ENCODE measurements around the gene CRABP2. TPM values are rescaled to one million over a fixed set of nuclear protein-coding genes. Genes with fewer than 3 reads are reported as not detected.
A peak's percentile ranks its signal among the peaks of the same experiment; 100 is the strongest.

Gene CRABP2
- total RNA-seq, 1 experiment from 2014 or later, result 209 TPM

GRCh38 chr1:156751451-156751756 lies 46.0 kb upstream of the CRABP2 start, which contains the start of gene HDGF:
HDGF (minus strand) TSS chr1:156751675; CDS start chr1:156751429, 246 bp downstream.
- Histone ChIP-seq H3K4me1 (ENCODE audit: control insufficient read depth in 1 of 2, insufficient read depth in 2 of 2, low read length in 2 of 2) (peaks cover 22 to 49% of the 10 kb centered on the region in 2 experiments), H3K9me2 (ENCODE audit: insufficient read depth) (no peaks in the 10 kb centered on the region), H4K20me1 (ENCODE audit: insufficient read depth) (no peaks in the 10 kb centered on the region), H3K4me3 (replicated peaks in 1 of 2; ENCODE audit: low read depth in 1 of 2, low read length in 2 of 2) (peak within 1 kb of the TSS; percentile 67 to 97), H3K27ac (ENCODE audit: low read depth, low read length) (peak within 1 kb of the TSS; percentile 99), H3K4me2 (ENCODE audit: low read length) (peak within 1 kb of the TSS; percentile 97), H3K27me3 (ENCODE audit: insufficient read depth, low read length) (no peaks in the 10 kb centered on the region), H3K9me3 (ENCODE audit: control insufficient read depth in 1 of 2, insufficient read depth in 1 of 2, low read depth in 1 of 2, low read length in 2 of 2) (no peaks in the 10 kb centered on the region), H3K79me2 (ENCODE audit: insufficient read depth, low read length) (peaks cover 70% of the 10 kb centered on the region), H3K36me3 (ENCODE audit: control insufficient read depth in 1 of 2, insufficient read depth in 2 of 2, low read length in 2 of 2) (no peaks in the 10 kb centered on the region; a peak in 1 of 4 replicates), H3K9ac (ENCODE audit: low read length) (peak within 1 kb of the TSS; percentile 94), H2AFZ (ENCODE audit: low read depth, low read length, poor library complexity, severe bottlenecking) (no peak within 1 kb of the TSS)
- DNase-seq (ENCODE audit: low read depth, low spot score) (no peak), ATAC-seq (no peak)
- intact Hi-C loops (cut with micrococcal nuclease), result no loop called here
- RAD21 ChIA-PET (ENCODE audit: low non-redundant PET in 1 of 2, low total read pairs in 2 of 2, uncharacterized antibody in 2 of 2, unreplicated experiment in 2 of 2), result interaction anchor here (0.5 to 1.3 kb wide), 4 partner anchors 23 to 811 kb away, joined by 3 to 6 read pairs (median 4); partner anchors contain the start of genes ISG20L2 (in 1 of the 2) and METTL25B (in 1 of the 2)
- CTCF ChIA-PET, result interaction anchor here (1.2 to 1.3 kb wide), 3 partner anchors 10 to 63 kb away, joined by 3 read pairs; partner anchors contain the start of gene MRPL24
- POLR2A ChIA-PET, result interaction anchor here (0.8 to 1.9 kb wide), 4 partner anchors 10 to 23 kb away, joined by 4 to 11 read pairs (median 8); partner anchors contain the start of genes ISG20L2, METTL25B, MRPL24 and PRCC
- TF ChIP-seq POLR2A (IDR thresholded peaks at IDR 0.05; ENCODE audit: borderline replicate concordance, extremely low read depth, insufficient read depth, insufficient read length) (peak; percentile 47), CBX3 (IDR thresholded peaks at IDR 0.05; ENCODE audit: low read depth) (no peak), ZFX (IDR thresholded peaks at IDR 0.05) (peak; percentile 73), POLR2AphosphoS5 (IDR thresholded peaks at IDR 0.05; ENCODE audit: low read depth, low read length) (peak; percentile 33; the same call in 1 of the 2 replicates)
- BruUV-seq (replicated peaks), result no TSS peak

- no peaks in the 10 kb centered on the region; a peak in 1 of 4 replicates for H3K36me3 ChIP-seq (ENCODE audit: control insufficient read depth in 1 of 2, insufficient read depth in 2 of 2, low read length in 2 of 2)
- peak overlapping the region; percentile 94 for H3K9ac ChIP-seq (ENCODE audit: low read length)
- H3K79me2 ChIP-seq (ENCODE audit: insufficient read depth, low read length), result peaks cover 76% of the 10 kb centered on the region
- ATAC-seq (no peak), DNase-seq (ENCODE audit: low read depth, low spot score) (no peak)
- H3K9me3 ChIP-seq (ENCODE audit: control insufficient read depth in 1 of 2, insufficient read depth in 1 of 2, low read depth in 1 of 2, low read length in 2 of 2), result no peaks in the 10 kb centered on the region
- intact Hi-C loops (cut with micrococcal nuclease), result no loop called here
- ChIA-PET RAD21 (ENCODE audit: low non-redundant PET in 1 of 2, low total read pairs in 2 of 2, uncharacterized antibody in 2 of 2, unreplicated experiment in 2 of 2) (interaction anchor here (0.5 to 1.3 kb wide), 2 partner anchors 23 to 774 kb away, joined by 3 read pairs; partner anchors contain the start of genes ISG20L2 (in 1 of the 2) and METTL25B (in 1 of the 2)), CTCF (interaction anchor here (1.1 to 1.3 kb wide), 4 partner anchors 10 to 63 kb away, joined by 3 read pairs; partner anchors contain the start of genes ISG20L2, METTL25B and MRPL24), POLR2A (interaction anchor here (1.2 to 1.9 kb wide), 3 partner anchors 10 to 22 kb away, joined by 4 to 11 read pairs (median 9); partner anchors contain the start of genes ISG20L2, METTL25B, MRPL24 and PRCC)
- TSS peak; percentile 56 for BruUV-seq (replicated peaks)
- peak overlapping the region; percentile 67 to 97 for H3K4me3 ChIP-seq (replicated peaks in 1 of 2; ENCODE audit: low read depth in 1 of 2, low read length in 2 of 2)
- H3K4me1 ChIP-seq (ENCODE audit: control insufficient read depth in 1 of 2, insufficient read depth in 2 of 2, low read length in 2 of 2), result peaks cover 27 to 54% of the 10 kb centered on the region in 2 experiments
- H4K20me1 ChIP-seq (ENCODE audit: insufficient read depth), result no peaks in the 10 kb centered on the region
- H3K4me2 ChIP-seq (ENCODE audit: low read length), result peak overlapping the region; percentile 97
- no peaks in the 10 kb centered on the region for H3K9me2 ChIP-seq (ENCODE audit: insufficient read depth)
- no peaks in the 10 kb centered on the region for H3K27me3 ChIP-seq (ENCODE audit: insufficient read depth, low read length)
- H3K27ac ChIP-seq (ENCODE audit: low read depth, low read length), result peak overlapping the region; percentile 99
- H2AFZ ChIP-seq (ENCODE audit: low read depth, low read length, poor library complexity, severe bottlenecking), result no peak overlapping the region
- TF ChIP-seq EGR1 (IDR thresholded peaks at IDR 0.05; ENCODE audit: low read depth) (no peak), RAD21 (IDR thresholded peaks at IDR 0.05; ENCODE audit: low read depth) (no peak), EZH2 (IDR thresholded peaks at IDR 0.05) (no peak), POLR2A (IDR thresholded peaks at IDR 0.05; ENCODE audit: borderline replicate concordance, extremely low read depth, insufficient read depth, insufficient read length) (no peak), ELF1 (IDR thresholded peaks at IDR 0.05; ENCODE audit: borderline replicate concordance, low read depth) (no peak), EZH2phosphoT487 (IDR thresholded peaks at IDR 0.05; ENCODE audit: borderline replicate concordance) (no peak), CEBPB (IDR thresholded peaks at IDR 0.05; ENCODE audit: low read depth) (no peak), YY1 (IDR thresholded peaks at IDR 0.05; ENCODE audit: extremely low read depth, insufficient replicate concordance, low read depth, low read length) (no peak)
- TF ChIP-seq, protein P1, sequence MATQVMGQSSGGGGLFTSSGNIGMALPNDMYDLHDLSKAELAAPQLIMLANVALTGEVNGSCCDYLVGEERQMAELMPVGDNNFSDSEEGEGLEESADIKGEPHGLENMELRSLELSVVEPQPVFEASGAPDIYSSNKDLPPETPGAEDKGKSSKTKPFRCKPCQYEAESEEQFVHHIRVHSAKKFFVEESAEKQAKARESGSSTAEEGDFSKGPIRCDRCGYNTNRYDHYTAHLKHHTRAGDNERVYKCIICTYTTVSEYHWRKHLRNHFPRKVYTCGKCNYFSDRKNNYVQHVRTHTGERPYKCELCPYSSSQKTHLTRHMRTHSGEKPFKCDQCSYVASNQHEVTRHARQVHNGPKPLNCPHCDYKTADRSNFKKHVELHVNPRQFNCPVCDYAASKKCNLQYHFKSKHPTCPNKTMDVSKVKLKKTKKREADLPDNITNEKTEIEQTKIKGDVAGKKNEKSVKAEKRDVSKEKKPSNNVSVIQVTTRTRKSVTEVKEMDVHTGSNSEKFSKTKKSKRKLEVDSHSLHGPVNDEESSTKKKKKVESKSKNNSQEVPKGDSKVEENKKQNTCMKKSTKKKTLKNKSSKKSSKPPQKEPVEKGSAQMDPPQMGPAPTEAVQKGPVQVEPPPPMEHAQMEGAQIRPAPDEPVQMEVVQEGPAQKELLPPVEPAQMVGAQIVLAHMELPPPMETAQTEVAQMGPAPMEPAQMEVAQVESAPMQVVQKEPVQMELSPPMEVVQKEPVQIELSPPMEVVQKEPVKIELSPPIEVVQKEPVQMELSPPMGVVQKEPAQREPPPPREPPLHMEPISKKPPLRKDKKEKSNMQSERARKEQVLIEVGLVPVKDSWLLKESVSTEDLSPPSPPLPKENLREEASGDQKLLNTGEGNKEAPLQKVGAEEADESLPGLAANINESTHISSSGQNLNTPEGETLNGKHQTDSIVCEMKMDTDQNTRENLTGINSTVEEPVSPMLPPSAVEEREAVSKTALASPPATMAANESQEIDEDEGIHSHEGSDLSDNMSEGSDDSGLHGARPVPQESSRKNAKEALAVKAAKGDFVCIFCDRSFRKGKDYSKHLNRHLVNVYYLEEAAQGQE (IDR thresholded peaks at IDR 0.05; ENCODE audit: low read depth), result no peak
- TF ChIP-seq, protein P2, sequence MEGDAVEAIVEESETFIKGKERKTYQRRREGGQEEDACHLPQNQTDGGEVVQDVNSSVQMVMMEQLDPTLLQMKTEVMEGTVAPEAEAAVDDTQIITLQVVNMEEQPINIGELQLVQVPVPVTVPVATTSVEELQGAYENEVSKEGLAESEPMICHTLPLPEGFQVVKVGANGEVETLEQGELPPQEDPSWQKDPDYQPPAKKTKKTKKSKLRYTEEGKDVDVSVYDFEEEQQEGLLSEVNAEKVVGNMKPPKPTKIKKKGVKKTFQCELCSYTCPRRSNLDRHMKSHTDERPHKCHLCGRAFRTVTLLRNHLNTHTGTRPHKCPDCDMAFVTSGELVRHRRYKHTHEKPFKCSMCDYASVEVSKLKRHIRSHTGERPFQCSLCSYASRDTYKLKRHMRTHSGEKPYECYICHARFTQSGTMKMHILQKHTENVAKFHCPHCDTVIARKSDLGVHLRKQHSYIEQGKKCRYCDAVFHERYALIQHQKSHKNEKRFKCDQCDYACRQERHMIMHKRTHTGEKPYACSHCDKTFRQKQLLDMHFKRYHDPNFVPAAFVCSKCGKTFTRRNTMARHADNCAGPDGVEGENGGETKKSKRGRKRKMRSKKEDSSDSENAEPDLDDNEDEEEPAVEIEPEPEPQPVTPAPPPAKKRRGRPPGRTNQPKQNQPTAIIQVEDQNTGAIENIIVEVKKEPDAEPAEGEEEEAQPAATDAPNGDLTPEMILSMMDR (IDR thresholded peaks at IDR 0.05 in 2 of 3, conservative IDR thresholded peaks at IDR 0.05 in 1 of 3; ENCODE audit: borderline replicate concordance in 1 of 3, insufficient read depth in 1 of 3, low read depth in 2 of 3, low read length in 2 of 3), result no peak
Observed at GRCh38 chr1:156750711-156751450, 45.5 kb upstream of the CRABP2 start.

All from HCT116 (cell line).